NCI-H146 treated with DMSO at 0.1 percent for 48 hours (cell line): ENCODE results near the gene MID2.
"Not testable (repeated sequence)": the region's sequence is repeated elsewhere in the genome, so short reads cannot be mapped to it uniquely, and the experiment has no call there.

ENCODE experiments used
- DNase-seq: peaks from one replicate; lab custom pipeline; 2025; ENCODE audit not compliant: unreplicated experiment; lab: John Stamatoyannopoulos, UW

MID2 gene

DNA sequence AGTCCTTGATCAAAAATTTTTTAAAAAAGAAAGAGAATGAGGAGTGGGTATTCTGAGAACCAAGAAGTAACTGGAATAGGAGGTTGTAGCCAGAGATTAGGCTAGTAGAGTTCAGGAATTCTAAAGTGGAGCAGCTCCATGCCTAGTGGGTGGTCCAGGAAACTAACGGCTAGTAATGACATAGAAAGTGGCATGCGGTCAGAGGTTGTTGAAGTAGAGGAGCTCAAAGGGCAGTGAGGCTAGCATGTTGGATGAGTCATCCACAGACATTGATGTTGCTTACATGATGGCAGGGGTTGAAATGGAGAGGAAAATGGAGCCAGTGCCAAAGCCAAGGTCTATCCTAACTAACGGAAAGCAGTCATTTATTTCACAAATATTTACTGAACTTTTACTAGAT, 114.4 kb downstream of the MID2 start:
- DNase-seq = no peak

DNA sequence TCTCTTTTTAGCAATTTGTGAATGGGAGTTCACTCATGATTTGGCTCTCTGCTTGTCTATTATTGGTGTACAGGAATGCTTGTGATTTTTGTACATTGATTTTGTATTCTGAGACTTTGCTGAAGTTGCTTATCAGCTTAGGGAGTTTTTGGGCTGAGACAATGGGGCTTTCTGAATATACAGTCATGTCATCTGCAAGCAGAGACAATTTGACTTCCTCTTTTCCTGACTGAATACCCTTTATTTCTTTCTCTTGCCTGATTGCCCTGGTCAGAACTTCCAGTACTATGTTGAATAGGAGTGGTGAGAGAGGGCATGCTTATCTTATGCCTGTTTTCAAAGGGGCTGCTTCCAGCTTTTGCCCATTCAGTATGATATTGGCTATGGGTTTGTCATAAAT, 129.7 kb downstream of the MID2 start:
- not testable (repeated sequence) for DNase-seq

DNA sequence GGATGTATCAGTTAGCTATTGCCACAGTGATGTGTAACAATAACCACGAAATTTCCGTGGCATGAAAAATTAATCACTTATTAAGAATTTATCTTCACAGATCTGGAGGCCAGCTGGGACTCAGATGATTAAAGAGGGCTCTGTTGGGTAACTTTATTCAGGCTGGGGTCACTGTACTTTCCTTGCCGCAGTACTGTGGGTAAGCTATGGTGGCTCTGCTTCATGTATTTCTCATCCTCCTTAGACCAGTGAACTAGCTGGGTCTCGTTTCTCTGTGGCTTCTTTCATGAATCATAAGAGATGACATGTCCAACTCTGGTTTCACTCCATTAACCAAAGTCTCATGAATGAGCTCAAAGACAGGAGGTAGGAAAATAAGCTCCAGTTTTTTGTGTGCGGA, 143.0 kb downstream of the MID2 start:
- no peak for DNase-seq

DNA sequence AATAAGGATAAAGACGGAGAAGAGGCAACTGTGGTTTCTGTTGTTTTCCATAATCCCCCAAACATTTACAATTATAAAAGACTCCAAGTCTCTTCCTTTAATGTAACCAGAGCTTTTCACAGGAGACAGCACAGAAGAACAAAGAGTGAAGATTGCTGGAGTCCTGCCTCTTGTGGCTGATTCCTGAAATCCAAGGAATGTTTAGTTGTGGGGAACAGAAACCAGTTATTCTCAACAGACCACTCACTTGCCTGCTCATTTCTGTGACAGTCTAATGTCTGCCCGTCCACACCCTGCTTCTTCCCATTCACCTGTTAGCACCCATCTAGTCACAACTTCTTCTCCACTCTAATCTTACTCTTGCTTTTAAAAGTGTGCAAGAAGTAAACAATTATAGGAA, 144.4 kb downstream of the MID2 start:
- no peak for DNase-seq

DNA sequence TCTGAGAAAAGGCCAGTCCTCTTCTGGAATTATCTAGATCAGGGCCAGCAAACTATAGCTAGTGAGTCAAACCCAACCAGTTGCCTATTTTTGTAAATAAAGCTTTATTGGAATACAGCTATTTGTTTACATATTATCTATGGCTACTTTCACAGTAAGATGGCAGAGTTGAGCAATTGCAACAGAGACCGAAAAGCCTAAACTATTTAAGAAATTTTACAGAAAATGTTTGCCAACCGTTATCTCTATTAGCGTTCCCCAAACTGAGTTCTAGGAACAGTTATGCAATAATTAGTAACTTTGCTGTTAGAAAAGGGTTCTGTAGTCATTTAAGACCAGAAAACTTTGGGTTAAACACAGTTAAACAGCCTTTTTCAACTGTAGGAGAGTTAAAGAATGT, 146.0 kb downstream of the MID2 start:
- no peak for DNase-seq
